HG02970 (cell line): ENCODE data around the gene AP4M1.

Experiments
- ATAC-seq: cut with Tn5 transposase; IDR thresholded peaks from one replicate; pipeline ENCODE4 v1.9.1; 2021; ENCODE audit warnings: mild to moderate bottlenecking, moderate library complexity, moderate number of reproducible peaks; ENCODE audit not compliant: unreplicated experiment, low FRiP score

The AP4M1 gene

GRCh38 chr7:100101016-100101862 is at the start of gene AP4M1, which contains the start of gene MCM7:
Gene AP4M1, plus strand, starts transcription at chr7:100101643. Its CDS starts 72 bp downstream, at chr7:100101715.
Gene MCM7, minus strand, starts transcription at chr7:100101397. Its CDS starts 103 bp downstream, at chr7:100101294.
- peak; percentile 77 for ATAC-seq

GRCh38 chr7:100053215-100053614 is 48.2 kb upstream of the AP4M1 start:
- ATAC-seq: no peak

GRCh38 chr7:100057006-100057405 is 44.4 kb upstream of the AP4M1 start:
- ATAC-seq: no peak

GRCh38 chr7:100059251-100059739 is 42.1 kb upstream of the AP4M1 start:
- ATAC-seq: no peak

GRCh38 chr7:100061518-100062193 is 39.8 kb upstream of the AP4M1 start:
- ATAC-seq: no peak

GRCh38 chr7:100063376-100063775 is 38.1 kb upstream of the AP4M1 start:
- no peak for ATAC-seq

- ATAC-seq: no peak
Measured at GRCh38 chr7:100064162-100064561, 37.3 kb upstream of the AP4M1 start.

GRCh38 chr7:100065452-100066186 is 35.8 kb upstream of the AP4M1 start:
- ATAC-seq: no peak

- ATAC-seq: no peak
Measured at GRCh38 chr7:100066953-100067352, 34.5 kb upstream of the AP4M1 start.

GRCh38 chr7:100069991-100070390 is 31.5 kb upstream of the AP4M1 start:
- ATAC-seq: no peak

- ATAC-seq: no peak
Measured at GRCh38 chr7:100071018-100071723, 30.3 kb upstream of the AP4M1 start.

GRCh38 chr7:100072462-100072861 is 29.0 kb upstream of the AP4M1 start:
- ATAC-seq: no peak

GRCh38 chr7:100074841-100075240 is 26.6 kb upstream of the AP4M1 start:
- no peak for ATAC-seq

- ATAC-seq: no peak
Measured at GRCh38 chr7:100075418-100075817, 26.0 kb upstream of the AP4M1 start.

GRCh38 chr7:100077205-100077604 is 24.2 kb upstream of the AP4M1 start:
- no peak for ATAC-seq

- ATAC-seq: no peak
Measured at GRCh38 chr7:100079024-100079560, 22.4 kb upstream of the AP4M1 start.

- ATAC-seq: no peak
Measured at GRCh38 chr7:100080907-100081534, 20.4 kb upstream of the AP4M1 start.

GRCh38 chr7:100081535-100082102 is 19.8 kb upstream of the AP4M1 start, which contains the start of gene ZNF3:
Gene ZNF3, minus strand, starts transcription at chr7:100081723. Its CDS starts 4,366 bp downstream, at chr7:100077357.
- ATAC-seq: peak; percentile 80

GRCh38 chr7:100082978-100083377 is 18.5 kb upstream of the AP4M1 start:
- no peak for ATAC-seq
